ENCODE results near the gene NPHP1.

GRCh38 chr2:110216803-110217202 lies 12.0 kb upstream of the NPHP1 start:
- TF ChIP-seq POLR2A (IDR thresholded peaks at IDR 0.05; ENCODE audit: low read length), result no peak
- TF ChIP-seq GATA1 (IDR thresholded peaks at IDR 0.05; ENCODE audit: low read depth, low read length), result no peak

Measured in erythroblast (primary cell).